Neutrophil (primary cell): ENCODE data around the gene ITPKB.

ENCODE experiments used
- H3K27ac ChIP-seq: fragments of 200-600 bp; sonication (generic); 2 replicates; pipeline ENCODE4 v1.5.1; 2016; ENCODE audit warnings: mild to moderate bottlenecking, moderate library complexity
- H3K27me3 ChIP-seq: fragments of 200-600 bp; sonication (generic); 2 replicates; pipeline ENCODE4 v1.6.0; 2016; ENCODE audit warnings: mild to moderate bottlenecking
- H3K36me3 ChIP-seq: fragments of 200-600 bp; sonication (generic); 2 replicates; pipeline ENCODE4 v1.5.1; 2017
- H3K4me1 ChIP-seq, 2 experiments: fragments of 200-600 bp in 1 of 2; sonication (generic) in 1 of 2; 1 replicate in 1 of 2; 2 replicates in 1 of 2; pipeline versions ENCODE4 v1.5.1 to v1.6.1; 2013 to 2016; ENCODE audit warnings: low read depth in 1 of 2, low read length in 1 of 2, mild to moderate bottlenecking in 1 of 2, moderate library complexity in 1 of 2; ENCODE audit not compliant: control insufficient read depth in 1 of 2, insufficient read depth in 1 of 2
- H3K4me3 ChIP-seq, 2 experiments: fragments of 200-600 bp in 1 of 2; sonication (generic) in 1 of 2; 1 replicate in 1 of 2; 2 replicates in 1 of 2; pipeline ENCODE4 v1.5.1; 2013 to 2016; ENCODE audit warnings: low read depth in 1 of 2, low read length in 1 of 2, mild to moderate bottlenecking in 1 of 2, moderate library complexity in 1 of 2
- H3K9me3 ChIP-seq: fragments of 200-600 bp; sonication (generic); 2 replicates; pipeline ENCODE4 v1.5.1; 2016
- TF ChIP-seq, protein P1 (sequence below): fragments of 200-600 bp; sonication (generic); IDR thresholded peaks from 2 replicates; pipeline ENCODE4 v1.5.1; 2016; ENCODE audit warnings: antibody characterized with exemption

Gene ITPKB

DNA sequence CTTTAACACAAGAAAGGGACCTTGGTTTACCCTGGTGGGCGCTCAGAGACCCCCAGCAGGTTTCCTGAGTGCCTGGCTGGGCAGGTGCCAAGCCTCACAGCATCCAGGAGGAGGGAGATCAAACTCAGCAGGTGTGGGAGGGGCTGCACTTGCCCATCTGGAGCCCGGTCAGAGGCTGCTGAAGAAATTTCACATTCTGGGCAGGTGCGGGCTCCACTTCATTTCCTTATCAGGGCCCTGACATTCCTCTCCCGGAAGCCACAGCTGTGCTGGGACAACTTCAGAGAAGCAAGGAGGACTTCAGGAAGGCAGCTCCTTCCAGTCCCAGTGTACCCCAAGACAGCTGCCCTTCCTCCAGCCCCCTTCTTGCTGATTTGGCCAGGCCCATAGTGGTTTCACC lies 82.9 kb downstream of the ITPKB start:
- Histone ChIP-seq H3K27ac (no peak overlapping the region), H3K4me1 (peaks cover 42 to 49% of the 10 kb centered on the region in 2 experiments), H3K36me3 (peaks cover 35% of the 10 kb centered on the region), H3K27me3 (no peaks in the 10 kb centered on the region), H3K4me3 (peak overlapping the region in 1 of 2 experiments; percentile 18), H3K9me3 (no peaks in the 10 kb centered on the region)
- TF ChIP-seq, protein P1, sequence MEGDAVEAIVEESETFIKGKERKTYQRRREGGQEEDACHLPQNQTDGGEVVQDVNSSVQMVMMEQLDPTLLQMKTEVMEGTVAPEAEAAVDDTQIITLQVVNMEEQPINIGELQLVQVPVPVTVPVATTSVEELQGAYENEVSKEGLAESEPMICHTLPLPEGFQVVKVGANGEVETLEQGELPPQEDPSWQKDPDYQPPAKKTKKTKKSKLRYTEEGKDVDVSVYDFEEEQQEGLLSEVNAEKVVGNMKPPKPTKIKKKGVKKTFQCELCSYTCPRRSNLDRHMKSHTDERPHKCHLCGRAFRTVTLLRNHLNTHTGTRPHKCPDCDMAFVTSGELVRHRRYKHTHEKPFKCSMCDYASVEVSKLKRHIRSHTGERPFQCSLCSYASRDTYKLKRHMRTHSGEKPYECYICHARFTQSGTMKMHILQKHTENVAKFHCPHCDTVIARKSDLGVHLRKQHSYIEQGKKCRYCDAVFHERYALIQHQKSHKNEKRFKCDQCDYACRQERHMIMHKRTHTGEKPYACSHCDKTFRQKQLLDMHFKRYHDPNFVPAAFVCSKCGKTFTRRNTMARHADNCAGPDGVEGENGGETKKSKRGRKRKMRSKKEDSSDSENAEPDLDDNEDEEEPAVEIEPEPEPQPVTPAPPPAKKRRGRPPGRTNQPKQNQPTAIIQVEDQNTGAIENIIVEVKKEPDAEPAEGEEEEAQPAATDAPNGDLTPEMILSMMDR, result no peak

DNA sequence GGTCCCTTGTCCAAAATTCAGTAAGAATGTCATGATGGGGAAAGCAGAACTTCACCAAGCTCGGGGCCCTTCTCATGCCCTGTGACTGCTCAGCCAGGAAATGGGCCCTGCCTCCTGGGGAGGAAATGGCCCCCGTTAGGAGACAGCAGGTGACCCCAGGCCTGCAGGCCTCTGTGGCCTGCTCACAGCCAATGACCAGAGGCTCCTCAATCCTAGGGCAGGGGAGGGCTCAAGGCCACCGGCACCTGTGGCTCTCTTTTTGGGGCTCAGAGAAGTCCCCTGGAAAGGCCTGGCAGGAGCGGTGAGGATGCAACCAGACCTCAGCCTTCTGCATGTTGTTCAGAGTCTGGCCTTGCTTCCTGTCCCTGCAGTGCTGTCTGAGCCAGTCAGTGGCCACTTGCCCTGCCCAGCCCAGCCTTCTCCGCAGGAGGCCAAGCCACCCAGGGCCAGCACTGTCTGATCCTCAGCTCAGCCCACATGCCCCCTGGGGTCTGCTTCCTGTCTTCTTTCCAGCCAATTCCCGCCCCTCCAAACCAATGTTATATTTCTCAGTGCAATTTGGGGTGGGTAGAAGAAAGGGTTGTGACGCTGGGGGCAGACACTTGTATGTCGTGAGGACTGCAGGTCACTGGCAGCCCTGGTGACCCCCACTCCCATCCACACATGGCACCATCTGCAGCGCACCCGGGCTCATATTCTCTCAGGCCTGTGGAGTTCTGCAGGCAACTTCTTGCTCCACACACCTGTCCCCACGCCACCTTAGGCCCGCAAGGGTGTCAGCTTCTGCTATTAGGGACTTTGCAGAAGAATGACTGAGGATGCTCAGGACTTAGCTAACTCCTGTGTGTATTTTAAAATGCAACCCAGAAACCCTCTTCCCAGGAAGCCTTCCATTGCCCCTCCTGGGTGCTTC lies 83.6 kb downstream of the ITPKB start:
- TF ChIP-seq, protein P1, result no peak
- Histone ChIP-seq H3K27ac (no peak overlapping the region), H3K4me1 (peaks cover 35 to 42% of the 10 kb centered on the region in 2 experiments), H3K4me3 (peak overlapping the region in 1 of 2 experiments; percentile 18), H3K36me3 (peaks cover 30% of the 10 kb centered on the region), H3K27me3 (no peaks in the 10 kb centered on the region), H3K9me3 (no peaks in the 10 kb centered on the region)

DNA sequence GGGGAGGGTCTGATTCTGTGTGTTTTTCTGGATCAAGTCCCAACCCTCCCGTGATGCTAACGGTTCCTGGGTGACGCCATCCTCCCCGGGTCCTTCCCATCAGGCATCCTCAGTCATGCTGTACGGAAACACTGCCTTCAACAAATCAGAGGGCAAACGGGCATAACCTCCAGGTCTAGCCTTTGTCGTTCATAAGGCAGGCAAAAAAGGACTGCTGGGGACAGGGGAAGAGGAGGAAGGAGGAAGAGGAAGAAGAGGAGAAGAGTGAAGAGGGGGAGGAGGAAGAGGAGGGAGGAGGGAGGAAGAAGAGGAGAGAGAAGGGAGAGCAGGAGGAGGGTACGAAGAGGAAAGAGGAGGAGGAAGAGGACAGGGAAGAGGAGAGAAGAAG lies 84.4 kb downstream of the ITPKB start:
- Histone ChIP-seq H3K27ac (no peak overlapping the region), H3K27me3 (no peaks in the 10 kb centered on the region), H3K9me3 (no peaks in the 10 kb centered on the region), H3K4me3 (peak overlapping the region in 1 of 2 experiments; percentile 18), H3K4me1 (peaks cover 27 to 34% of the 10 kb centered on the region in 2 experiments), H3K36me3 (peaks cover 28% of the 10 kb centered on the region)
- TF ChIP-seq, protein P1, result no peak

DNA sequence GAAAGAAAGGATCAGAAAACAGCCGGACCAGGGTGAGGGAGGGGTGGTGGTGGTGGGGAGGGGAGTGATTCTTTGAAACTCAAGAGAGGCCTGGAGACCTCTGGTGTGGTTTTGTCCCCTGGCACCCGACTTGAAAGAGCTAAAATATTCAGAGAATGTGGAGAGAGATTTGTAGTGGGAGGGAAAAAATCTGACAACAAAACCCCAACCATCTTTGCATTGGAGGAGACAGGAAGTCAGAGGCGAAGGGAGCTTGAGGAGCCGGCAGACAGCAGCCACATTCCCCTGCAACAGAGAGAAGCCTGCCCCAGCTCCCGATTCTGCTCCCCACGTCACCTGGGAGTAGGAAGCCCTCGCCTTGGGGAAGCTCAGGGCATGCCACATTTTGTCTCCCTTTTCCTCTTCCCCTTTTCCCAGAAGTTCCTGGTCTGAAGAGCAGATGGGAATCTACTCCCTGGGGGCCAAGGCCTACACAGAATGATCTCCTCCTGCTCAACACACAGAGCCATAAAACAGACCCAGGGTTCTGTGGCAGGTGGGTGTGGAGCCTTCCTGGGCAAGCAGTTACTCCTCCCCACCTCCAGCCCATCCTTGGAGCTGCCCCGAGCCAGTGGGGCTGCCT lies 84.9 kb downstream of the ITPKB start:
- H3K27me3 ChIP-seq, result no peaks in the 10 kb centered on the region
- H3K9me3 ChIP-seq, result no peaks in the 10 kb centered on the region
- no peak overlapping the region for H3K27ac ChIP-seq
- TF ChIP-seq, protein P1, result no peak
- peaks cover 24% of the 10 kb centered on the region for H3K36me3 ChIP-seq
- peak overlapping the region in 1 of 2 experiments; percentile 18 for H3K4me3 ChIP-seq
- peaks cover 25 to 34% of the 10 kb centered on the region in 2 experiments for H3K4me1 ChIP-seq

DNA sequence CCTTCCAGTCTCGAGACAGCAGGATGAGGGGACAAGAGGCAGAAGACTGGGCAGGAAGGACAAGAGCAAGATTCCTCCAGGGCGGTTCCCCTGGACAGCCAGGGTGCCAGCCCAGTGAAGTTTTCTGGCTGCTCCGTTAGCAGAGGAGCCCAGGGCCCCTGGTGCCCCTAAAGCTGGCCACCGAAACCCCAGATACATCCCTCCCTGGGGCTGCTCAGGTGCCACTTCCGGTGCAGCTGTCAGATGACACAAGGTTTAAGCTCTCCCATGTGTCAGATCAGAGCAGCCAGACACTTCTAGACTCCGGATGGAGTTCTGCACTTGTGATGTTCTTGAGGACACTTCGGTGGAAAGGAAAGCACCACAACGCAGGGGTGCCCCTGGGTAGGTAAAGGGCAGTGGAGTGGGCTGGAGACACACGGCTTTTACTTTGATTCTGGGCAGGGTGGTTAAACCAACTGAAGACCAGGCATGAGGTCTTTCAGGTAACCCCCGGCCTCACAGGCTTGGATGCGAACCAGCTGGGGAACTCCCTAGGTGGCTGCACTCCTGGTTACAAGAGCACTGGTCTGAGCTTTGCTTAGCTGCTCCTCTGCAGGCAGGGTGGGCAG lies 85.7 kb downstream of the ITPKB start:
- Histone ChIP-seq H3K4me1 (peaks cover 25 to 34% of the 10 kb centered on the region in 2 experiments), H3K9me3 (no peaks in the 10 kb centered on the region), H3K4me3 (no peak overlapping the region), H3K27ac (no peak overlapping the region), H3K27me3 (no peaks in the 10 kb centered on the region), H3K36me3 (peaks cover 24% of the 10 kb centered on the region)
- TF ChIP-seq, protein P1, result no peak
